Smooth muscle cell of trachea (primary cell): ENCODE results near the gene INTS11. TPM values are rescaled to one million over a fixed set of nuclear protein-coding genes. Genes with fewer than 3 reads are reported as not detected.

Source experiments
- total RNA-seq: library from RNA; depleted of rRNA; stranded (reverse); fragments of >200 nt; gene quantifications from 2 replicates; pipeline ENCODE4 v1.2.1, GENCODE V29; 2014

The INTS11 gene
- 62.8 and 67.6 TPM in 2 replicates for total RNA-seq

GRCh38 chr1:1324524-1325287, at the start of gene INTS11, which contains the start of gene CPTP:
Gene INTS11, minus strand, starts transcription at chr1:1324660. Its CDS starts 52 bp downstream, at chr1:1324608.
Gene CPTP, plus strand, starts transcription at chr1:1324802. Its CDS starts 2,109 bp downstream, at chr1:1326911.

GRCh38 chr1:1358433-1359271, 34.2 kb upstream of the INTS11 start, which contains the start of gene MXRA8:
Gene MXRA8, minus strand, starts transcription at chr1:1358555. Its CDS starts 51 bp downstream, at chr1:1358504.

GRCh38 chr1:1349256-1350012, 25.0 kb upstream of the INTS11 start, which contains the start of gene DVL1:
Gene DVL1, minus strand, starts transcription at chr1:1349418. Its CDS starts 353 bp downstream, at chr1:1349065.

GRCh38 chr1:1331068-1331965, 6.9 kb upstream of the INTS11 start, which contains the start of gene TAS1R3:
Gene TAS1R3, plus strand, starts transcription at chr1:1331280. Its CDS starts 66 bp downstream, at chr1:1331346.

GRCh38 chr1:1307923-1308755, 16.3 kb downstream of the INTS11 start, which contains the start of the genes ACAP3 and PUSL1:
Gene ACAP3, minus strand, starts transcription at chr1:1307930. Its CDS starts 115 bp downstream, at chr1:1307815.
Gene PUSL1, plus strand, starts transcription at chr1:1308597. Its CDS starts 47 bp downstream, at chr1:1308644.

GRCh38 chr1:1273512-1274298, 50.8 kb downstream of the INTS11 start, which contains the start of gene UBE2J2:
Gene UBE2J2, minus strand, starts transcription at chr1:1273854. Its CDS starts 5,862 bp downstream, at chr1:1267992.

Other genes starting within 250 kb of the INTS11 start
- 5.0 and 5.4 TPM in 2 replicates for gene C1orf159, start 208.6 kb downstream of the INTS11 start, total RNA-seq
- not detected in 2 replicates for gene TTLL10, start 150.8 kb downstream of the INTS11 start, total RNA-seq
- gene TNFRSF18, start 118.1 kb downstream of the INTS11 start, total RNA-seq, result 0.33 and 0.44 TPM in 2 replicates
- gene TNFRSF4, start 110.5 kb downstream of the INTS11 start, total RNA-seq, result under 0.01 and 0.17 TPM in 2 replicates
- gene SDF4, start 92.7 kb downstream of the INTS11 start, total RNA-seq, result 137 and 202 TPM in 2 replicates
- gene B3GALT6, start 92.4 kb downstream of the INTS11 start, total RNA-seq, result 25.5 and 38.4 TPM in 2 replicates
- 2.5 and 5.1 TPM in 2 replicates for gene C1QTNF12, start 77.9 kb downstream of the INTS11 start, total RNA-seq
- gene UBE2J2, start 50.8 kb downstream of the INTS11 start, total RNA-seq, result 48.3 and 110 TPM in 2 replicates
- 2.5 and 4.3 TPM in 2 replicates for gene SCNN1D, start 44.2 kb downstream of the INTS11 start, total RNA-seq
- gene ACAP3, start 16.7 kb downstream of the INTS11 start, total RNA-seq, result 74.6 and 80.6 TPM in 2 replicates
- 18.2 and 30.3 TPM in 2 replicates for gene PUSL1, start 16.1 kb downstream of the INTS11 start, total RNA-seq
- 8.9 and 22.3 TPM in 2 replicates for gene CPTP, start 142 bp upstream of the INTS11 start, total RNA-seq
- gene TAS1R3, start 6.6 kb upstream of the INTS11 start, total RNA-seq, result 0.15 and 0.50 TPM in 2 replicates
- gene DVL1, start 24.8 kb upstream of the INTS11 start, total RNA-seq, result 81.9 and 138 TPM in 2 replicates
- 534 and 638 TPM in 2 replicates for gene MXRA8, start 33.9 kb upstream of the INTS11 start, total RNA-seq
- 109 and 137 TPM in 2 replicates for gene AURKAIP1, start 50.5 kb upstream of the INTS11 start, total RNA-seq
- gene CCNL2, start 74.7 kb upstream of the INTS11 start, total RNA-seq, result 140 and 163 TPM in 2 replicates
- 63.5 and 109 TPM in 2 replicates for gene MRPL20, start 82.6 kb upstream of the INTS11 start, total RNA-seq
- gene ANKRD65, start 96.6 kb upstream of the INTS11 start, total RNA-seq, result 2.8 and 4.2 TPM in 2 replicates
- 5.2 and 9.6 TPM in 2 replicates for gene VWA1, start 111.0 kb upstream of the INTS11 start, total RNA-seq
- under 0.01 TPM in 1 of 2 replicates, not detected in the other for gene ATAD3C, start 125.0 kb upstream of the INTS11 start, total RNA-seq
- 15.0 and 15.1 TPM in 2 replicates for gene ATAD3B, start 147.1 kb upstream of the INTS11 start, total RNA-seq
- gene ATAD3A, start 187.5 kb upstream of the INTS11 start, total RNA-seq, result 25.1 and 32.7 TPM in 2 replicates
- 4.5 and 5.5 TPM in 2 replicates for gene TMEM240, start 216.0 kb upstream of the INTS11 start, total RNA-seq